Naive thymus-derived CD4-positive, alpha-beta T cell (primary cell): ENCODE results near the gene BICDL1. TPM values are rescaled to one million over a fixed set of nuclear protein-coding genes. Genes with fewer than 3 reads are reported as not detected.

Experiments
- ATAC-seq: fragments of 150-1000 bp; cut with Tn5 transposase; 2 replicates; pipeline ENCODE4 v1.10.0; 2021; ENCODE audit warnings: mild to moderate bottlenecking, moderate library complexity
- CTCF ChIA-PET: fragments of 350-600 bp; sonication (Branson Sonifier 250); formaldehyde crosslinking; loops from one replicate; lab custom pipeline; 2021; ENCODE audit warnings: antibody characterized with exemption; lab: Charles Lee
- POLR2A ChIA-PET: fragments of 350-600 bp; sonication (Branson Sonifier 250); formaldehyde crosslinking; loops from one replicate; lab custom pipeline; 2021; ENCODE audit warnings: antibody characterized with exemption, inconsistent platforms; lab: Charles Lee
- DNase-seq, 9 donors: peaks; one replicate each; pipeline versions ENCODE4 v3.0.0 to v3.0.0-alpha.2; 2020 to 2022; ENCODE audit warnings: mixed read lengths in 1 of 9
- H3K27ac ChIP-seq: one replicate; pipeline ENCODE4 v1.7.0; 2013; ENCODE audit warnings: mild to moderate bottlenecking, low read depth, low read length, moderate library complexity
- H3K27me3 ChIP-seq, 2 donors: one replicate each; pipeline ENCODE4 v1.7.0; 2013; ENCODE audit warnings: low read length in 2 of 2, mild to moderate bottlenecking in 2 of 2, moderate library complexity in 2 of 2; ENCODE audit not compliant: control insufficient read depth in 2 of 2, insufficient read depth in 2 of 2
- H3K36me3 ChIP-seq, 3 experiments: 1 replicate in 2 of 3; 2 replicates in 1 of 3; pipeline ENCODE4 v1.7.0; 2013; ENCODE audit warnings: low read length in 3 of 3, mild to moderate bottlenecking in 3 of 3, moderate library complexity in 1 of 3; ENCODE audit not compliant: insufficient read depth in 3 of 3, control insufficient read depth in 2 of 3
- H3K4me1 ChIP-seq, 2 donors: one replicate each; pipeline ENCODE4 v1.7.0; 2013; ENCODE audit warnings: low read length in 2 of 2, mild to moderate bottlenecking in 2 of 2, moderate library complexity in 1 of 2; ENCODE audit not compliant: control insufficient read depth in 2 of 2, insufficient read depth in 2 of 2
- H3K4me3 ChIP-seq: 2 replicates; pipeline ENCODE4 v1.7.0; 2013; ENCODE audit warnings: mild to moderate bottlenecking, low read length
- H3K9me3 ChIP-seq, 3 experiments: 1 replicate in 2 of 3; 2 replicates in 1 of 3; pipeline ENCODE4 v1.7.0; 2013; ENCODE audit warnings: low read length in 3 of 3; ENCODE audit not compliant: control insufficient read depth in 2 of 3
- H3K27ac Mint-ChIP-seq, 9 donors: one replicate each; pipeline ENCODE4 v1.8.0; 2020 to 2022; ENCODE audit warnings: mixed read lengths in 9 of 9, mild to moderate bottlenecking in 8 of 9, moderate library complexity in 5 of 9, inconsistent platforms in 2 of 9
- H3K27me3 Mint-ChIP-seq, 5 donors: one replicate each; pipeline ENCODE4 v1.8.0; 2021 to 2022; ENCODE audit warnings: mixed read lengths in 5 of 5, mild to moderate bottlenecking in 1 of 5
- H3K36me3 Mint-ChIP-seq, 5 donors: one replicate each; pipeline ENCODE4 v1.8.0; 2020 to 2022; ENCODE audit warnings: mixed read lengths in 5 of 5, mild to moderate bottlenecking in 3 of 5, inconsistent platforms in 1 of 5
- H3K4me1 Mint-ChIP-seq, 7 donors: one replicate each; pipeline ENCODE4 v1.8.0; 2020 to 2022; ENCODE audit warnings: mixed read lengths in 7 of 7, mild to moderate bottlenecking in 3 of 7, inconsistent platforms in 1 of 7
- H3K4me3 Mint-ChIP-seq, 10 donors: one replicate each; pipeline ENCODE4 v1.8.0; 2020 to 2022; ENCODE audit warnings: mild to moderate bottlenecking in 10 of 10, mixed read lengths in 10 of 10, moderate library complexity in 6 of 10, inconsistent platforms in 2 of 10
- H3K9me3 Mint-ChIP-seq, 11 donors: one replicate each; pipeline ENCODE4 v1.8.0; 2020 to 2022; ENCODE audit warnings: mixed read lengths in 11 of 11, mild to moderate bottlenecking in 4 of 11, inconsistent platforms in 1 of 11, moderate library complexity in 1 of 11
- intact Hi-C, 2 donors: fragments of 100-400 bp; cut with micrococcal nuclease; formaldehyde crosslinking; loops; one replicate each; pipeline ENCODE4 v1.15.1; 2023
- polyA plus RNA-seq, 2 donors: library from polyadenylated mRNA; unstranded; fragments of 300-500 nt; fragmentation: Illumina TruSeq; gene quantifications; one replicate each; pipeline ENCODE4 v1.2.3, GENCODE V29; 2021
- total RNA-seq, 6 experiments: library from RNA in 5 of 6; stranded (reverse) in 5 of 6; gene quantifications; 1 replicate in 5 of 6; 2 replicates in 1 of 6; pipeline ENCODE4 v1.2.3 and lab custom pipeline; 2021 to 2026

The BICDL1 gene
- total and polyA plus RNA-seq, 7 experiments from 2014 or later = 2.4 to 156 (median 111) TPM

- H3K27me3 ChIP-seq = no peaks in the 10 kb centered on the region
- Mint-ChIP-seq H3K36me3 (peaks cover 0 to 14% (median 0%) of the 10 kb centered on the region in 5 donors), H3K27me3 (no peaks in the 10 kb centered on the region), H3K9me3 (no peaks in the 10 kb centered on the region), H3K4me3 (peak overlapping the region in 9 of 10 donors; percentile 7 to 67 (median 48)), H3K27ac (peak overlapping the region; percentile 63 to 82 (median 69)), H3K4me1 (peaks cover 43 to 59% (median 55%) of the 10 kb centered on the region in 7 donors)
- no peak for DNase-seq
- peak overlapping the region; percentile 39 for H3K27ac ChIP-seq
- H3K9me3 ChIP-seq = no peaks in the 10 kb centered on the region
- CTCF ChIA-PET = interaction anchor here (1.6 kb wide), 1 partner anchor 11 kb away, joined by 3 read pairs; no protein-coding TSS in a partner anchor
- H3K36me3 ChIP-seq = no peaks in the 10 kb centered on the region
- H3K4me1 ChIP-seq = peaks cover 27 to 31% of the 10 kb centered on the region in 2 donors
- intact Hi-C loops = no loop called here
- no peak for ATAC-seq
- H3K4me3 ChIP-seq = no peak overlapping the region
- POLR2A ChIA-PET = interaction anchor here (1.7 to 7.1 kb wide), 2 partner anchors 9 to 79 kb away, joined by 6 to 47 read pairs; partner anchors contain the start of gene RPLP0
These were observed 132.3 kb downstream of the BICDL1 start for GRCh38 chr12:120121343-120121742.

GRCh38 chr12:120121766-120122293 lies 132.8 kb downstream of the BICDL1 start:
- peak overlapping the region; percentile 39 to 82 (median 69) for H3K27ac Mint-ChIP-seq
- no peak overlapping the region for H3K4me3 ChIP-seq
- peaks cover 0 to 17% (median 0%) of the 10 kb centered on the region in 5 donors for H3K36me3 Mint-ChIP-seq
- H3K4me1 ChIP-seq = peaks cover 27 to 31% of the 10 kb centered on the region in 2 donors
- CTCF ChIA-PET = interaction anchor here (1.6 kb wide), 1 partner anchor 11 kb away, joined by 3 read pairs; no protein-coding TSS in a partner anchor
- no peaks in the 10 kb centered on the region for H3K9me3 ChIP-seq
- H3K27ac ChIP-seq = peak overlapping the region; percentile 39
- no peaks in the 10 kb centered on the region for H3K27me3 Mint-ChIP-seq
- peak overlapping the region in 8 of 10 donors; percentile 3 to 56 (median 30) for H3K4me3 Mint-ChIP-seq
- ATAC-seq = peak; percentile 17
- POLR2A ChIA-PET = interaction anchor here (0.7 to 7.1 kb wide), 4 partner anchors 9 to 200 kb away, joined by 3 to 47 read pairs (median 6); partner anchors contain the start of gene RPLP0
- DNase-seq = peak in 3 of 9 donors; percentile 5 to 19 (median 18)
- no peaks in the 10 kb centered on the region for H3K27me3 ChIP-seq
- no peaks in the 10 kb centered on the region for H3K9me3 Mint-ChIP-seq
- intact Hi-C loops = no loop called here
- peaks cover 43 to 62% (median 57%) of the 10 kb centered on the region in 7 donors for H3K4me1 Mint-ChIP-seq
- H3K36me3 ChIP-seq = peaks cover 0 to 1% (median 0%) of the 10 kb centered on the region in 3 experiments

- Histone ChIP-seq H3K4me3 (no peak overlapping the region), H3K27me3 (no peaks in the 10 kb centered on the region), H3K36me3 (peaks cover 0 to 33% (median 5%) of the 10 kb centered on the region in 3 experiments), H3K9me3 (no peaks in the 10 kb centered on the region), H3K27ac (no peak overlapping the region), H3K4me1 (peaks cover 11 to 15% of the 10 kb centered on the region in 2 donors)
- H3K9me3 Mint-ChIP-seq = no peaks in the 10 kb centered on the region
- no peaks in the 10 kb centered on the region for H3K27me3 Mint-ChIP-seq
- H3K4me1 Mint-ChIP-seq = peaks cover 23 to 41% (median 32%) of the 10 kb centered on the region in 7 donors
- H3K4me3 Mint-ChIP-seq = no peak overlapping the region
- POLR2A ChIA-PET = interaction anchor here (0.8 kb wide), 1 partner anchor 166 kb away, joined by 3 read pairs; the partner anchor contains the start of gene RNU4-2
- intact Hi-C loops = no loop called here
- peak overlapping the region in 2 of 9 donors; percentile 25 to 75 for H3K27ac Mint-ChIP-seq
- H3K36me3 Mint-ChIP-seq = peaks cover 0 to 23% (median 6%) of the 10 kb centered on the region in 5 donors
- DNase-seq = no peak
- ATAC-seq = no peak
- CTCF ChIA-PET = no interaction called here
These were observed 136.0 kb downstream of the BICDL1 start for GRCh38 chr12:120125029-120125428.

- intact Hi-C loops = no loop called here
- Histone ChIP-seq H3K36me3 (peaks cover 0 to 43% (median 11%) of the 10 kb centered on the region in 3 experiments), H3K27me3 (no peaks in the 10 kb centered on the region), H3K27ac (no peak overlapping the region), H3K9me3 (no peaks in the 10 kb centered on the region), H3K4me1 (peaks cover 7 to 11% of the 10 kb centered on the region in 2 donors), H3K4me3 (no peak overlapping the region)
- ChIA-PET POLR2A (interaction anchor here (0.6 to 1.1 kb wide), 4 partner anchors 7 to 1305 kb away, joined by 3 to 4 read pairs (median 3); partner anchors contain the start of gene RNU4-2), CTCF (no interaction called here)
- no peak overlapping the region for H3K4me3 Mint-ChIP-seq
- no peaks in the 10 kb centered on the region for H3K27me3 Mint-ChIP-seq
- H3K4me1 Mint-ChIP-seq = peaks cover 16 to 33% (median 25%) of the 10 kb centered on the region in 7 donors
- peak overlapping the region in 3 of 9 donors; percentile 42 to 52 (median 43) for H3K27ac Mint-ChIP-seq
- no peak for DNase-seq
- peaks cover 0 to 23% (median 9%) of the 10 kb centered on the region in 5 donors for H3K36me3 Mint-ChIP-seq
- no peaks in the 10 kb centered on the region for H3K9me3 Mint-ChIP-seq
- peak; percentile 22 for ATAC-seq
These were observed 137.0 kb downstream of the BICDL1 start for GRCh38 chr12:120125792-120126634.

- H3K27me3 Mint-ChIP-seq = no peaks in the 10 kb centered on the region
- H3K36me3 ChIP-seq = peaks cover 0 to 49% (median 15%) of the 10 kb centered on the region in 3 experiments
- H3K4me3 Mint-ChIP-seq = no peak overlapping the region
- peaks cover 10 to 27% (median 19%) of the 10 kb centered on the region in 7 donors for H3K4me1 Mint-ChIP-seq
- no peaks in the 10 kb centered on the region for H3K9me3 ChIP-seq
- H3K9me3 Mint-ChIP-seq = no peaks in the 10 kb centered on the region
- DNase-seq = no peak
- no peaks in the 10 kb centered on the region for H3K27me3 ChIP-seq
- intact Hi-C loops = no loop called here
- H3K4me3 ChIP-seq = no peak overlapping the region
- H3K36me3 Mint-ChIP-seq = peaks cover 0 to 25% (median 11%) of the 10 kb centered on the region in 5 donors
- peaks cover 4 to 5% of the 10 kb centered on the region in 2 donors for H3K4me1 ChIP-seq
- POLR2A ChIA-PET = interaction anchor here (0.6 to 1.1 kb wide), 3 partner anchors 8 to 1304 kb away, joined by 3 to 4 read pairs (median 3); no protein-coding TSS in a partner anchor
- H3K27ac ChIP-seq = no peak overlapping the region
- H3K27ac Mint-ChIP-seq = peak overlapping the region in 5 of 9 donors; percentile 43 to 84 (median 77)
- CTCF ChIA-PET = interaction anchor here (0.8 kb wide), 1 partner anchor 24 kb away, joined by 3 read pairs; no protein-coding TSS in a partner anchor
- peak; percentile 74 for ATAC-seq
These were observed 137.6 kb downstream of the BICDL1 start for GRCh38 chr12:120126635-120127005.

- H3K36me3 ChIP-seq = peaks cover 16 to 83% (median 26%) of the 10 kb centered on the region in 3 experiments
- H3K27ac ChIP-seq = no peak overlapping the region
- Mint-ChIP-seq H3K27ac (peak overlapping the region in 1 of 9 donors; percentile 75), H3K4me3 (no peak overlapping the region), H3K27me3 (no peaks in the 10 kb centered on the region), H3K36me3 (peaks cover 4 to 29% (median 21%) of the 10 kb centered on the region in 5 donors), H3K4me1 (peaks cover 0 to 8% (median 3%) of the 10 kb centered on the region in 7 donors), H3K9me3 (no peaks in the 10 kb centered on the region)
- H3K27me3 ChIP-seq = no peaks in the 10 kb centered on the region
- CTCF ChIA-PET = no interaction called here
- H3K4me1 ChIP-seq = no peaks in the 10 kb centered on the region
- H3K9me3 ChIP-seq = no peaks in the 10 kb centered on the region
- no peak for DNase-seq
- intact Hi-C loops = no loop called here
- H3K4me3 ChIP-seq = no peak overlapping the region
- POLR2A ChIA-PET = no interaction called here
- no peak for ATAC-seq
These were observed 141.0 kb downstream of the BICDL1 start for GRCh38 chr12:120130011-120130410.
